Pericardium fibroblast (primary cell): ENCODE measurements around the gene CES4A. TPM values are rescaled to one million over a fixed set of nuclear protein-coding genes. Genes with fewer than 3 reads are reported as not detected.

ENCODE experiments used
- total RNA-seq: library from RNA; depleted of rRNA; stranded (reverse); fragments of >200 nt; gene quantifications from 2 replicates; pipeline ENCODE4 v1.2.3, GENCODE V29; 2015

Gene CES4A
- 1.2 and 3.0 TPM in 2 replicates for total RNA-seq

GRCh38 chr16:66988197-66988788, at the start of gene CES4A:
TSS of gene CES4A (plus strand) at chr16:66988589. CDS start at chr16:66988773, 184 bp downstream.

GRCh38 chr16:66961065-66961744, 27.2 kb upstream of the CES4A start, which contains the start of gene CES3:
TSS of gene CES3 (plus strand) at chr16:66961266. CDS start at chr16:66961308, 42 bp downstream.

GRCh38 chr16:67028696-67029253, 40.4 kb downstream of the CES4A start, which contains the start of gene CBFB:
TSS of gene CBFB (plus strand) at chr16:67029149. CDS start at chr16:67029408, 259 bp downstream.

Other genes starting within 250 kb of the CES4A start
- gene DYNC1LI2, start 237.0 kb upstream of the CES4A start, total RNA-seq, result 41.2 and 53.7 TPM in 2 replicates
- gene TERB1, start 187.0 kb upstream of the CES4A start, total RNA-seq, result not detected in 2 replicates
- 34.7 and 61.5 TPM in 2 replicates for gene NAE1, start 157.6 kb upstream of the CES4A start, total RNA-seq
- not detected in 2 replicates for gene CA7, start 144.2 kb upstream of the CES4A start, total RNA-seq
- gene PDP2, start 108.1 kb upstream of the CES4A start, total RNA-seq, result 4.9 and 6.1 TPM in 2 replicates
- not detected in 2 replicates for gene CDH16, start 69.7 kb upstream of the CES4A start, total RNA-seq
- gene RRAD, start 63.1 kb upstream of the CES4A start, total RNA-seq, result 0.58 and 1.1 TPM in 2 replicates
- gene CIAO2B, start 54.2 kb upstream of the CES4A start, total RNA-seq, result 71.4 and 88.2 TPM in 2 replicates
- 23.2 and 30.4 TPM in 2 replicates for gene CES2, start 53.1 kb upstream of the CES4A start, total RNA-seq
- gene CES3, start 27.3 kb upstream of the CES4A start, total RNA-seq, result not detected in 2 replicates
- 31.9 and 39.8 TPM in 2 replicates for gene CBFB, start 40.6 kb downstream of the CES4A start, total RNA-seq
- 14.2 and 39.7 TPM in 2 replicates for gene PHAF1, start 121.4 kb downstream of the CES4A start, total RNA-seq
- 56.6 and 62.5 TPM in 2 replicates for gene B3GNT9, start 162.4 kb downstream of the CES4A start, total RNA-seq
- 20.4 and 32.7 TPM in 2 replicates for gene TRADD, start 171.3 kb downstream of the CES4A start, total RNA-seq
- 20.0 and 37.8 TPM in 2 replicates for gene FBXL8, start 171.4 kb downstream of the CES4A start, total RNA-seq
- 9.8 and 16.9 TPM in 2 replicates for gene HSF4, start 176.2 kb downstream of the CES4A start, total RNA-seq
- 18.1 and 26.1 TPM in 2 replicates for gene NOL3, start 181.9 kb downstream of the CES4A start, total RNA-seq
- gene MATCAP1, start 195.4 kb downstream of the CES4A start, total RNA-seq, result 9.5 and 18.7 TPM in 2 replicates
- gene EXOC3L1, start 201.5 kb downstream of the CES4A start, total RNA-seq, result 0.12 and 1.9 TPM in 2 replicates
- gene E2F4, start 203.6 kb downstream of the CES4A start, total RNA-seq, result 62.1 and 72.0 TPM in 2 replicates
- 0.34 and 0.58 TPM in 2 replicates for gene ELMO3, start 210.5 kb downstream of the CES4A start, total RNA-seq
- gene TMEM208, start 238.5 kb downstream of the CES4A start, total RNA-seq, result 33.2 and 34.3 TPM in 2 replicates